GM12878 (cell line): Measurements from ENCODE around the gene PSMD14. TPM values are rescaled to one million over a fixed set of nuclear protein-coding genes. Genes with fewer than 3 reads are reported as not detected.

ENCODE experiments used
- ATF7 ChIP-seq: fragments of 450-650 bp; IDR thresholded peaks from 2 replicates; pipeline ENCODE4 v1.6.1; 2016; ENCODE audit warnings: low read depth, mild to moderate bottlenecking
- BCL11A ChIP-seq: IDR thresholded peaks from 2 replicates; pipeline ENCODE4 v1.6.1; 2011; ENCODE audit warnings: low read depth, low read length
- BCLAF1 ChIP-seq: fragments of 450-650 bp; IDR thresholded peaks from 2 replicates; pipeline ENCODE4 v1.6.1; 2017; ENCODE audit warnings: antibody characterized with exemption, mild to moderate bottlenecking, moderate library complexity
- BMI1 ChIP-seq: fragments of 450-650 bp; IDR thresholded peaks from 2 replicates; pipeline ENCODE4 v1.6.1; 2016; ENCODE audit warnings: mild to moderate bottlenecking, moderate library complexity, borderline replicate concordance
- ELK1 ChIP-seq: IDR thresholded peaks from 2 replicates; pipeline ENCODE4 v1.6.1; 2012; ENCODE audit warnings: low read depth, low read length, improper control_type of control experiment
- ESRRA ChIP-seq: IDR thresholded peaks from 2 replicates; pipeline ENCODE4 v1.6.1; 2012; ENCODE audit warnings: mild to moderate bottlenecking, low read length, improper control_type of control experiment
- HCFC1 ChIP-seq: fragments of 150-350 bp; IDR thresholded peaks from 2 replicates; pipeline ENCODE4 v1.6.1; 2014; ENCODE audit warnings: low read length
- JUNB ChIP-seq: IDR thresholded peaks from 2 replicates; pipeline ENCODE4 v1.6.1; 2016; ENCODE audit warnings: antibody characterized with exemption, mild to moderate bottlenecking
- MXI1 ChIP-seq: fragments of 150-350 bp; IDR thresholded peaks from 2 replicates; pipeline ENCODE4 v1.6.1; 2011; ENCODE audit warnings: low read depth, mild to moderate bottlenecking, inconsistent platforms, low read length, improper control_type of control experiment
- MYB ChIP-seq: fragments of 150-350 bp; IDR thresholded peaks from 2 replicates; pipeline ENCODE4 v1.6.1; 2014; ENCODE audit warnings: mild to moderate bottlenecking, low read depth, low read length, borderline replicate concordance
- POLR2A ChIP-seq: IDR thresholded peaks from 2 replicates; pipeline ENCODE4 v1.6.1; 2011; ENCODE audit warnings: low read depth, mild to moderate bottlenecking, low read length
- RBBP5 ChIP-seq: fragments of 200-600 bp; sonication (generic); conservative IDR thresholded peaks from 2 replicates; pipeline ENCODE4 v1.6.1; 2016
- RELA ChIP-seq: fragments of 450-650 bp; IDR thresholded peaks from 2 replicates; pipeline ENCODE4 v1.8.0; 2014; ENCODE audit warnings: borderline replicate concordance; ENCODE audit not compliant: partially characterized antibody
- RELB ChIP-seq: fragments of 450-650 bp; IDR thresholded peaks from 2 replicates; pipeline ENCODE4 v1.6.1; 2017; ENCODE audit warnings: low read depth, mild to moderate bottlenecking, moderate library complexity
- SPI1 ChIP-seq: IDR thresholded peaks from 2 replicates; pipeline ENCODE4 v1.6.1; 2011; ENCODE audit warnings: low read depth, mild to moderate bottlenecking, low read length, moderate library complexity, borderline replicate concordance; ENCODE audit not compliant: insufficient read depth
- SREBF1 ChIP-seq: IDR thresholded peaks from 2 replicates; pipeline ENCODE4 v1.6.1; 2012; ENCODE audit warnings: mild to moderate bottlenecking, low read length
- SREBF2 ChIP-seq: IDR thresholded peaks from 2 replicates; pipeline ENCODE4 v1.6.1; 2012; ENCODE audit warnings: mild to moderate bottlenecking, low read length
- TARDBP ChIP-seq: IDR thresholded peaks from 2 replicates; pipeline ENCODE4 v1.6.1; 2016; ENCODE audit warnings: borderline replicate concordance
- TBL1XR1 ChIP-seq: IDR thresholded peaks from 2 replicates; pipeline ENCODE4 v1.6.1; 2012; ENCODE audit warnings: low read depth, low read length, improper control_type of control experiment
- TCF7 ChIP-seq: IDR thresholded peaks from 2 replicates; pipeline ENCODE4 v1.6.1; 2014; ENCODE audit warnings: antibody characterized with exemption, borderline replicate concordance
- USF1 ChIP-seq: IDR thresholded peaks from 2 replicates; pipeline ENCODE4 v1.6.1; 2011; ENCODE audit warnings: borderline replicate concordance, low read depth, mild to moderate bottlenecking, moderate library complexity, mixed read lengths, low read length; ENCODE audit not compliant: insufficient read depth; ENCODE audit errors: extremely low read length
- YBX1 ChIP-seq: fragments of 450-650 bp; IDR thresholded peaks from 2 replicates; pipeline ENCODE4 v1.6.1; 2016; ENCODE audit warnings: antibody characterized with exemption
- ZBTB33 ChIP-seq: fragments of 450-650 bp; IDR thresholded peaks from 2 replicates; pipeline ENCODE4 v1.6.1; 2017; ENCODE audit warnings: mild to moderate bottlenecking
- ZZZ3 ChIP-seq: IDR thresholded peaks from 2 replicates; pipeline ENCODE4 v1.6.1; 2011; ENCODE audit warnings: low read depth; ENCODE audit not compliant: control insufficient read depth, insufficient read length
- polyA plus RNA-seq, 11 experiments: library from polyadenylated mRNA; depleted of rRNA in 4 of 11; unstranded in 6 of 11; stranded (reverse) in 5 of 11; fragments of >200 nt; fragmentation: Nextera tagmentation in 4 of 11; fragmentation: Illumina TruSeq in 1 of 11; extraction: Ambion mirVana in 4 of 11; extraction: Trizol in 1 of 11; gene quantifications; 1 replicate in 1 of 11; 2 replicates in 10 of 11; pipeline versions ENCODE4 v1.2.1 to v1.2.3, GENCODE V29; 2011 to 2016; ENCODE audit warnings: inconsistent platforms in 2 of 11, missing spikeins in 2 of 11, low read depth in 1 of 11
- total RNA-seq, 4 experiments: library from RNA; depleted of rRNA in 3 of 4; stranded (reverse); fragments of >200 nt in 3 of 4; fragmentation: Illumina TruSeq in 1 of 4; extraction: Trizol in 1 of 4; gene quantifications; 2 replicates each; pipeline versions ENCODE4 v1.2.1 to v1.2.3, GENCODE V29; 2013 to 2021

PSMD14 gene
- total and polyA plus RNA-seq, 10 of the 15 experiments (the other 5 are each of a cell fraction or from before 2014, with no cell fraction given), result 70.5 to 253 (median 127) TPM

GRCh38 chr2:161308178-161308955 lies at the start of gene PSMD14 (continued):
- TF ChIP-seq BCLAF1, result no peak
- peak; percentile 66 for TF ChIP-seq MXI1
- no peak for TF ChIP-seq ELK1
- no peak for TF ChIP-seq ZBTB33
- peak; percentile 25 for TF ChIP-seq USF1
- no peak for TF ChIP-seq ESRRA
- peak; percentile 50 for TF ChIP-seq HCFC1
- peak; percentile 61; the same call in 1 of the 2 replicates for TF ChIP-seq TARDBP
- TF ChIP-seq BCL11A, result no peak
- peak; percentile 95 for TF ChIP-seq POLR2A
- TF ChIP-seq TBL1XR1, result peak; percentile 20; the same call in 1 of the 2 replicates
- TF ChIP-seq RELB, result peak; percentile 76
- TF ChIP-seq SREBF2, result no peak
- no peak for TF ChIP-seq YBX1
- no peak; the same call in 1 of the 2 replicates for TF ChIP-seq JUNB
- TF ChIP-seq RBBP5, result peak; percentile 75; the same call in 1 of the 2 replicates
- TF ChIP-seq SPI1, result peak; percentile 8; the same call in 1 of the 2 replicates
- TF ChIP-seq BMI1, result no peak
- no peak for TF ChIP-seq SREBF1
- TF ChIP-seq TCF7, result peak; percentile 59; the same call in 1 of the 2 replicates
- TF ChIP-seq MYB, result no peak
- TF ChIP-seq ZZZ3, result no peak
- TF ChIP-seq ATF7, result no peak
- no peak for TF ChIP-seq RELA
